ENCODE data around the gene SNAPIN. TPM values are rescaled to one million over a fixed set of nuclear protein-coding genes. Genes with fewer than 3 reads are reported as not detected.

SNAPIN gene
- 28.2 and 40.3 TPM in 2 replicates for total RNA-seq (ENCODE audit: low replicate concordance)
- long read RNA-seq, transcript SNAPIN-201 (4 exons, 1,030 nt): major isoform, 33 of 41 reads
- long read RNA-seq, partial matches to known transcripts: 0 of 41 reads
- long read RNA-seq, other reads (novel, unspliced or antisense): 2 of 41 reads

GRCh38 chr1:153658400-153659174 lies at the start of gene SNAPIN:
Gene SNAPIN, plus strand, starts transcription at chr1:153658703. Its CDS starts 41 bp downstream, at chr1:153658744.
- Mint-ChIP-seq H3K36me3 (peaks cover 11% of the 10 kb centered on the region), H3K27ac (peak within 1 kb of the TSS; percentile 92), H3K4me1 (ENCODE audit: unreplicated experiment) (peaks cover 23% of the 10 kb centered on the region), H3K27me3 (no peaks in the 10 kb centered on the region), H3K9me3 (peaks cover 4% of the 10 kb centered on the region), H3K4me3 (peak within 1 kb of the TSS; percentile 97)
- TF ChIP-seq, protein P1, sequence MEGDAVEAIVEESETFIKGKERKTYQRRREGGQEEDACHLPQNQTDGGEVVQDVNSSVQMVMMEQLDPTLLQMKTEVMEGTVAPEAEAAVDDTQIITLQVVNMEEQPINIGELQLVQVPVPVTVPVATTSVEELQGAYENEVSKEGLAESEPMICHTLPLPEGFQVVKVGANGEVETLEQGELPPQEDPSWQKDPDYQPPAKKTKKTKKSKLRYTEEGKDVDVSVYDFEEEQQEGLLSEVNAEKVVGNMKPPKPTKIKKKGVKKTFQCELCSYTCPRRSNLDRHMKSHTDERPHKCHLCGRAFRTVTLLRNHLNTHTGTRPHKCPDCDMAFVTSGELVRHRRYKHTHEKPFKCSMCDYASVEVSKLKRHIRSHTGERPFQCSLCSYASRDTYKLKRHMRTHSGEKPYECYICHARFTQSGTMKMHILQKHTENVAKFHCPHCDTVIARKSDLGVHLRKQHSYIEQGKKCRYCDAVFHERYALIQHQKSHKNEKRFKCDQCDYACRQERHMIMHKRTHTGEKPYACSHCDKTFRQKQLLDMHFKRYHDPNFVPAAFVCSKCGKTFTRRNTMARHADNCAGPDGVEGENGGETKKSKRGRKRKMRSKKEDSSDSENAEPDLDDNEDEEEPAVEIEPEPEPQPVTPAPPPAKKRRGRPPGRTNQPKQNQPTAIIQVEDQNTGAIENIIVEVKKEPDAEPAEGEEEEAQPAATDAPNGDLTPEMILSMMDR (conservative IDR thresholded peaks at IDR 0.05): peak; percentile 27
- peak; percentile 91 for DNase-seq (ENCODE audit: extremely low spot score, unreplicated experiment)

- Mint-ChIP-seq H3K9me3 (no peaks in the 10 kb centered on the region), H3K27ac (peak overlapping the region; percentile 92), H3K27me3 (no peaks in the 10 kb centered on the region), H3K4me3 (peak overlapping the region; percentile 86), H3K36me3 (no peaks in the 10 kb centered on the region), H3K4me1 (ENCODE audit: unreplicated experiment) (peaks cover 35% of the 10 kb centered on the region)
- no peak for DNase-seq (ENCODE audit: extremely low spot score, unreplicated experiment)
- TF ChIP-seq, protein P1 (conservative IDR thresholded peaks at IDR 0.05): no peak
Measured at GRCh38 chr1:153608742-153609584, 49.5 kb upstream of the SNAPIN start.

GRCh38 chr1:153609585-153609907 lies 49.0 kb upstream of the SNAPIN start:
- Mint-ChIP-seq H3K36me3 (no peaks in the 10 kb centered on the region), H3K27me3 (no peaks in the 10 kb centered on the region), H3K4me1 (ENCODE audit: unreplicated experiment) (peaks cover 40% of the 10 kb centered on the region), H3K4me3 (peak overlapping the region; percentile 86), H3K27ac (peak overlapping the region; percentile 92), H3K9me3 (no peaks in the 10 kb centered on the region)
- no peak for DNase-seq (ENCODE audit: extremely low spot score, unreplicated experiment)
- TF ChIP-seq, protein P1 (conservative IDR thresholded peaks at IDR 0.05): no peak

GRCh38 chr1:153610334-153610733 lies 48.2 kb upstream of the SNAPIN start:
- Mint-ChIP-seq H3K4me1 (ENCODE audit: unreplicated experiment) (peaks cover 41% of the 10 kb centered on the region), H3K9me3 (no peaks in the 10 kb centered on the region), H3K27ac (peak overlapping the region; percentile 92), H3K4me3 (peak overlapping the region; percentile 86), H3K27me3 (no peaks in the 10 kb centered on the region), H3K36me3 (no peaks in the 10 kb centered on the region)
- TF ChIP-seq, protein P1 (conservative IDR thresholded peaks at IDR 0.05): no peak
- DNase-seq (ENCODE audit: extremely low spot score, unreplicated experiment): no peak

GRCh38 chr1:153610811-153611301 lies 47.6 kb upstream of the SNAPIN start:
- Mint-ChIP-seq H3K4me1 (ENCODE audit: unreplicated experiment) (peaks cover 41% of the 10 kb centered on the region), H3K27me3 (no peaks in the 10 kb centered on the region), H3K4me3 (peak overlapping the region; percentile 86), H3K9me3 (no peaks in the 10 kb centered on the region), H3K27ac (peak overlapping the region; percentile 54), H3K36me3 (no peaks in the 10 kb centered on the region)
- TF ChIP-seq, protein P1 (conservative IDR thresholded peaks at IDR 0.05): no peak
- no peak for DNase-seq (ENCODE audit: extremely low spot score, unreplicated experiment)

All from type B pancreatic cell (in vitro differentiated cells).